HG02610 (cell line): ENCODE measurements around the gene HAND2.

Experiments
- ATAC-seq: cut with Tn5 transposase; IDR thresholded peaks from one replicate; pipeline ENCODE4 v1.9.1; 2021; ENCODE audit warnings: mild to moderate bottlenecking, moderate library complexity; ENCODE audit not compliant: unreplicated experiment

The HAND2 gene

DNA sequence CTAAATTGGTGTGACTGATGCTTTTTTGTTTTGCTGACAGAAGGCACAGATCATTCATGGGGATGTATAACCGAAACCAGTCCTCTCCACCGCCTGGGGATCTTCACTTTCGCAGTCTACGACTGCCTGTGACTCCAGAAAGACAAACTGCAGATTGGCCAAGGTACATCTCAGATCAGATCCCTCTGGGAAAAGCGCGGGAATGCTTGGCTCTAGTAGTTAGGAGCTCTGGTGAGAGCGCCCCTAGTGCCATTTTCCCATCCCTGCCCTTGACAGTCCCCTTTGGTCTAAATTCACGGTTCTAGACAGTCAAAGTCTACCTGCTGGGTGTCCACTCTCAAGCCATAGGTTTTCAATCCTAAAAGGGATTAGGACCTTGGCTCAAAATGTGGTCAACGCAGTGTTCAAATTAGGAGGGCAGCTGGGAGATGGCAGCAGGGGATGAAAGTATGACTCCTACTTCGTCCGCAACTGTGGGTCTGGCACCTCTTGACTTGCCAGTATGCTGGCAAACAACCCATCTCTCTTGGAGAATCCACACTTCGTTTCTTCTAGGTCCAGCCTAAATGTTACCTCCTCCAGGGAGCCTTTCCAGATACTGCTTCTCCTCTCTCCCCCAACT lies 6.9 kb upstream of the HAND2 start:
- no peak for ATAC-seq

DNA sequence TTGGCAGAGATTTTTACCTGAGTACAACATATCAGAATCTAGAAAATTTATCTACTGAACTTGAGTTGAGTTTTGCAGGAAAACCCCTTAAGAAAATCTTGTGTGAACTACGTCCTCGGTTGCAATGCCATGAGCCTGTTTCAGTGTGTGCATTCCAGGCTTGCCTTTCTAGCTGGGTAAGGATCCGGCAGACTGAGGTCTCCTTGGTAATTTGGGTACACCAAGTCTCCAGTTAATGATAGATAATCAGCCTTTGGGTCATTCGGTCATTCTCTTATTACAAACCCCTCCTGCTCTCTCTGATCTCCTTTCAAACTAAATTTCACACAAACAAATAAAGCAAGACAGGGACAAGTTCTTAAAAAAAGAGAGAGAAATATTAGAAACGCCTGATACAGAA lies 5.9 kb upstream of the HAND2 start:
- no peak for ATAC-seq

DNA sequence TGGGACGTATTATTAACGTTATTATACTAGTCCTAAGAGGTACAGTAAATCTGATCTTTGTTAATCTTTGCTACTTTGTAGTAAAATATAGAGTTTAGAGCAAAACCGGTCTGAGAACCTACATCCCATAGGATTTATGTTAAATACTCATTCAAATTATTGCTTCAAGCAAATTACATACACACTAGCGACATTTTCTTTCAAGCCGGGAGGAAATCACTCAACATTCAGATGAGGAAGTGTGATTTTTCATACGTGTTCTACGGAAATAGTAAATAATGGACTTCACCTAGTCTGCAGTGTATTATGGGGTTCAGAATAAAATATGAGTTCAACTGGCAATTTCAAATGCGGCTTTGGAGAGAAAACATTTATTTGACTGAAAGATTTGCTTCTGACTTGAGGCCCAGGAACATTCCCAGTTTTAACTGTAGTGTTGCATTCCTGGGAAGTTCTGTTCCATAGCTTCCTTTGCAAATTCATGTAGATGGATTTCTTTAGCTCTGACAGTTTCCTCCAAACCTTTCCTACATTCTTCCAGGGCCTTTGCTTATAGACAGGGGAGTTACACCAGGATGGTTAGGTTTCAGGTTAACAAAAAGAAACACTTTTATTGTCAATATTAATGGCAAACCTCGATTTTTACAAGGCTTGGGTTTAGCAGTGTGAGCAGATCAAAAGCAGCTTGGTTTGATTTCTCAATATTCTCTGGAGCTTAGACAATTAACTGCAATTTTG lies 5.3 kb upstream of the HAND2 start:
- no peak for ATAC-seq

DNA sequence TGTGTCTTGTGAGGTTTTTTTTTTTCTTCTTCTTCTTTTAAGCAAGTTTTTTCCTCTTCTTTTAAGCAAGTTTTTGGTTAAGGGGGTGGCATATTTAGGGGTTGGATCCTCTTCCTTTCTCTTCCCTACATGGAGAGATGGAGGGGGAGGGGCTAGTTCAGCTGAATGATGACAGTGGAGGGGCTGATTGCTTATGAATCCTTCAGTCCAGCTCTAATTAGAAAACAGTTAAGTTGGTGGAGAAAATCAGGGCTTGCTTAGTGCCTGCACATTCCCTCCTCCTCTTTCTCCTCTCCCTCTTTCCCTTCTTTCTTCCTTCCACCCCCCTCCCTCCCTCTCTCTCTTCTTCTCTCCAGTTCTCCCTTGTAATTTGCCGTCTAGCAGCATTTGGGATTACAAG lies 4.4 kb upstream of the HAND2 start:
- no peak for ATAC-seq

DNA sequence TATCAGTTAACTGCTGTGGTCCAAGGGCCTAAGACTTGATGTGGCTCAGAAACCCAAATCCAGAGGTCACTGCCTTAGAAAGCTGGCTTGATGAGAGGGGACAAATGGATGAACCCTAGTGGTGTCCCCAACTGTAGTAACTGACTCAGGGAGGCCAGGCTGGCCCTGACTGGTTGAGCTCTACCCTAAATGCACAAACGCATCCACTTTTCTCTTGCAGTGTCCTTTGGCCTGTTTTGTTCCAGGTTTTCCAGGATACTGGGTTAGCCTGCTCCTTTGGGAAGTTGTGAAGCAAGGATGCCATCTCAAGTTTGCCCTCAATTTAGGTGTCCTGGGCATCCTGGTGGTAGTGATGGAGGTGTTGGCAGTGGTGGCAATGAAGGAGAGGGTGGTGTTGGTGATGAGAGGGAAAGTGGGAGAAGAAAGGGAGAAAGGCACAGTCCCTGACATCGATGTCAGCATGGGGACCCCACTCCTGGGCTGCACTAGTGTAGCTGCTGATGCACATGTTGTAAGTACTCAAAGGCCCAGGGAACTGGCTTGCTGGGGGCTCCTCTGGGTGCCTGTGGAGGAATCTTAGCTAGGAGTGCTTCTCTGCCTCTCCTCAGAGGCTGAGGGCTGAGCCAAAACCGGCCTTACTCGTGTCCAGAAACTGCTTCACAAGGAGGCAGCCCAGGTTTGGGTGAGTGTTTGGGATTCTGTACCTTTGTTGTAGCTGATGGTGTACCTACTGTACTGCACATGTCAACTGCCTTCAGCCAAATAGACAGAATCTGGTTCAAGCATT lies 2.9 kb upstream of the HAND2 start:
- no peak for ATAC-seq

- no peak for ATAC-seq
Measured at GRCh38 chr4:173531086-173531965, 1.3 kb upstream of the HAND2 start.

DNA sequence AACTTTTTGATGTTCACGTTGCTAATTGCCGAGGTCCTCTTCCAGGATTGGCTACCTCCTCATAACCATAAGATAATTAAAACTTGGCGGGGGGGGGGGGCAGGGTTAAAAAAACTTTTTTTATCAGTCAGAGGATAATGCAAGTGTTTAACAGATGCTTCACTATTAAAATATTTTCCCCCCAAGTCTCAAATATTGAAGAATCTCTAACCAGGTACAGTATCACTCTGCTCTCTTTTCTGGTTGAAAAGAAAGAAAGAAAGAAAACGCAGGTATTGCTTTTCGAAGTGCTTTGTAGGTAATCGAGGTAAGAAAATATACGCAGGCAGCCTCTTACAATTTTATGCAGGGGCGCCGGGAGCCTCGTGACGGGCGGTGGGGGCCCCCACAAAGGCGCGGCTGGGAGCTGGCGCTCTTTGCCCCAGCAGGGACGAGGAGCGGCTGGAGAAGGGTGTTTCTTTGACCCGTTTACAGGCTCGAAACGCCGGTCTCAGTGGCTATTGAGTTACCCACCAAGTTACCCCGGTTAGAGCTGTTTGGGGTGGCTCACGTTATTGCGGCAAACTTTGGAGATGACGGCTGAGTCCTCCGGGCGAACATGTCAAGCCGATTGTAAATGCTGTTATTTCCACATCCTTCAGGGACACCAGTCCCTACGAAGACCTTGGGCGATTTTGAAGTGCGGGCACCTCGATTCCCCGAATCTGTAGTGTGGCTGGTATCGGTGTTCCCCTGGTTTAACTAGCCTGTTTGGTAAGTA lies 477 bp upstream of the HAND2 start:
- ATAC-seq = no peak

- ATAC-seq = no peak
Measured at GRCh38 chr4:173528378-173529321, 1.4 kb downstream of the HAND2 start.

DNA sequence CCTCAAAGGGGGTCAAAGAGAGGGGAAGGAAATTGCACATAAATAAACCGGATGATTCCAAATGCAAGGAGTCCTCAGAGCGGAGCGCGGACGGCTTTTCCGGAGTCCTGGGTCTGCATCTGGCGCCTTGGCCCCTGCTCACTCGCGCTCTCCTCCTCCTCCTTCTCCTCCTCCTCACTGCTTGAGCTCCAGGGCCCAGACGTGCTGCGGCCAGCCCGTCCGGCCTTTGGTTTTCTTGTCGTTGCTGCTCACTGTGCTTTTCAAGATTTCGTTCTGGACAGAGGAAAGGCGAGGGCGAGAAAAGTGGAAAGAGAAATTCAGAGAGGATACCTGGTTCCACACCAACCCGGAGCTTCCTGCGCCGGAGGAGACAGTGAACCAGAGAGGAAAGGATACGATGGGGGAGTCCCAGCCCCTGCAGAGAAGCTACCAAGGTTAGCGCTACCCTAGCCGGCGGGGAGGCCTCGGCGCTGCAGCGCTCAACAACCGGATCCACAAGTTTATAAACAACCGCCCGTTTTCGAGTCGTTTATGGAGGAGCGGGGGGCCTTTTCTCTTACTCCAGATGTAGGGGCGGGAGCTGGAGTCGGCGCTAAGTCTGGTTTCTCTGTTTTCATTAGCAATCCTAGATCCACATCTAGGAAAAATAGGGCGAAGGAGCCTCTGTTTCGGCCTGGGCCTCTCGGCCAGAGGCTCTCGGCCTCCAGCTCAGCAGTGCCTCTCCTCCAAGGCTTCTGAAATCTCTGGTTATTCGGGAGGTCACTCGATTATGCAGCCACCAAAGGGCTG lies 2.7 kb downstream of the HAND2 start:
- peak; percentile 43 for ATAC-seq

DNA sequence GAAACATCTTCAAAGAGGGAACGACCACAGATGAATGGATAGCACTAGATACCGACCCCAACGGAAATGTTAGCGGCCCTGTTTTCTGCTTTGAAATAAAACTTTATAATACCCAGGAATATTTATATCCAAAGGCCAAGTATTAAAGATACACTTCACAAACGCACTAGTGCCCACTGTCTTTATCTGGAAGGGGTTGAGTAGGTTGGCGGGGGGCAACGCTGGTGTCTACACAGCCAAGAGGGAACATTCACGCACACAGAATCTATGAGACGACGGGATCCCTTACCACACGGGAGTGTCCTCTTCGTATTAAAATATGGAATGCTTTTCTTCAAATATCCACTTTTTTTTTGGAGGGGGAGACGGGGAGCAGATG lies 3.3 kb downstream of the HAND2 start:
- ATAC-seq = no peak

- ATAC-seq = no peak
Measured at GRCh38 chr4:173526027-173526482, 4.0 kb downstream of the HAND2 start.

DNA sequence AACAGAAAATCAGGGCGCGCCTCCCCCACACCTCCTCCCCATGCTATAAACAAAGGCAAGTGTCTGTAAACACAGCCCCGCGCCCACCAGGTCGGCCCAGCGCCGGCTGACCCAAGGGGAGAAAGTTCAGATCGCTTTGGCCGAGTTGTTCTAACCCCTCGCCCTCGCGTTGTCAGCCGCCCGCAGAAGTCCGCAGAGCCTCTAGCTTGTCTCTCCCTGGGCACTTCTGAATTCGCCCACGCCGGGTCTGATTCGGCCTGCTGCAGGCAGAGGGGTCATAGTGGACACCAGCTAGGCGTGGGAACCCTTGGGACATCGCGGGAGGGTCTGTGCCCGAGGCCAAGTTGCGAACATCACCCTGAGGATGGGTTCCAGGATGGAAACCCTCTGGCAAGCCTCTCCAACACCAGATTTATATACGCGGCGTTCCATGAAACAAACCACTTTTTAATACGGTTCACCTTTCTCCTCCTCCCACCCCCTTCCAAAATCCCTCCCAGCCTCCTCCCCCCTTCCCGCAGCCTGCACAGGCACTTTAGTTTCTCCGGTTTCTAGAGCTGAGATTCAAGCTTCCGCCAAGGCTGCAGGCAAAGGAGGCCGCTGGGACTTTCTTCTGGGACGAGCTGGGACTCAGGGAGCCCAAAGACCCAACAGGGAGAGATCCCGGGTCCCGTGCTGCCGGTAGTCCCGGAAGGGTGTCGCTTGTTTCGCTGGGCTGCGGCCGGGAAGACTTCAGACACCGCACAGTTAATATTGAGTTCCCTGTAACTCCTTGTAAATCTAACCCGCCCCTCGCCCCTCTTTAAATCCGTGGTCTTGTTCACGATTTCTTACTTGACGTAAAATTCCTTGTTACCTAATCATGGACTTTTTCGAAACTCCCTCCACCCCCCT lies 4.7 kb downstream of the HAND2 start:
- no peak for ATAC-seq

DNA sequence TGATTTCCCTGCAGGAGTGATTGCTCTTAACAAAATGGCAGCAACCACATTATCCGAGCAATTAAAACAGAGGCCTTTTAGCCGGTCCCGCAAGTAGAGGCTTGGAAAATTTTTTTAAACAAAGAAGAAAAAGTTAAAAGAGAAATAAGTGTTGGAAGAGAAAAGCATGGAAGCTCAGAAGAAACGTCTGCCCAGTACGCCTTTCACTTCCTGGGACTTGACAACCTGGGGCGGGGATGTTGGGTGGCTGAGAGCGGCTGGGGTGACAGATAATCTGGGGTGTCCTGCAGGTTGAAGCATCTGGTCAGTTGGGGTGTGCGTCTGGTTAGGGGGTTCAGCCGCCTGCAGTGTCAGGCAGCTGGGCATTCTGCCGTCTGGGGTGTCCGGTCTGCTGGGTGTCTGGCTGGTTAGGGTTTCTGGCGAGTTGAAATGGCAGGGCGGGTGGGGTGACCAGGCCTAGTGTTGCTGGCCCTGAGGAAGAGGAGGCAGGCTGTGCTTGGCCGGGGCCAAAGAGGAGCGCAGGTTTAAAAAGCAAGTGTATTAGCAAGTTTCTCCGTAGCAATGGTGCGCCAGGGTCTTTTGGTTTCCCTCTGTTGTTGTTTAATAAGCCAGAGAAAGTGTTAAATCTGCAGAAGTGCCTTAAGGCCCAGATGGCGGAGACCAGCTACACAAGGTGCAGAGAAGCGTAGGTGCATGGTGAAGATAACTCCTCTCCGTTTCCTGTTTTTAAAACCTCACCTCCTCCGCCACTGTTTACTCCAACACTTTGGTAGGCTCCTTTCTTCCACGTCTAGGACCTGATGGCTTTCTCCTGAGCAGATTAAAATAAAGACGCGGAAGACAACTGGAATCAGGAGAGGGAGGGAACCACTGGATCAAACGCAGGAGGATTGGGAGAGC lies 5.6 kb downstream of the HAND2 start:
- ATAC-seq = no peak

DNA sequence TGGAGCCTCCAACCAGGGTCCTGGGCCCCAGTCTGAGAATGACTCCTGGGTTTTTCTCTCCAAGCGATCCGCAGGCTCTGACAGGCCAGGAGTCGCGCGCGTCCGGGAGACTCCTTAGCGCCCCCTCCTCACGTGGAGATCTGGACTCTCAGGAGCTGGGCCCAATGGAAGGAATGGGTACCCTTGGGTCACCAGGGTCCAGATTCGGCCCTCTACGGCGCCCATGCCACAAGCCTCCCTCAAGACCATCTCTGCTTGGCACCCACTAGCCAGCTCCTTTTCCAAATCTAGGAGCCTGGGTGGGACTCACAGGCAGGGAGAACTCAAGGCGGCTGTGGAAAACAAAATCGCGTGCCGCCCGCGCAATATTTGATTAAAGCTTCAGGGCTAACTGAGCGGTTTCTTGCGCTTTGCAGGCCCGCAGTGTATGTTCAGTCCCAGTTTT lies 7.1 kb downstream of the HAND2 start:
- ATAC-seq = no peak

DNA sequence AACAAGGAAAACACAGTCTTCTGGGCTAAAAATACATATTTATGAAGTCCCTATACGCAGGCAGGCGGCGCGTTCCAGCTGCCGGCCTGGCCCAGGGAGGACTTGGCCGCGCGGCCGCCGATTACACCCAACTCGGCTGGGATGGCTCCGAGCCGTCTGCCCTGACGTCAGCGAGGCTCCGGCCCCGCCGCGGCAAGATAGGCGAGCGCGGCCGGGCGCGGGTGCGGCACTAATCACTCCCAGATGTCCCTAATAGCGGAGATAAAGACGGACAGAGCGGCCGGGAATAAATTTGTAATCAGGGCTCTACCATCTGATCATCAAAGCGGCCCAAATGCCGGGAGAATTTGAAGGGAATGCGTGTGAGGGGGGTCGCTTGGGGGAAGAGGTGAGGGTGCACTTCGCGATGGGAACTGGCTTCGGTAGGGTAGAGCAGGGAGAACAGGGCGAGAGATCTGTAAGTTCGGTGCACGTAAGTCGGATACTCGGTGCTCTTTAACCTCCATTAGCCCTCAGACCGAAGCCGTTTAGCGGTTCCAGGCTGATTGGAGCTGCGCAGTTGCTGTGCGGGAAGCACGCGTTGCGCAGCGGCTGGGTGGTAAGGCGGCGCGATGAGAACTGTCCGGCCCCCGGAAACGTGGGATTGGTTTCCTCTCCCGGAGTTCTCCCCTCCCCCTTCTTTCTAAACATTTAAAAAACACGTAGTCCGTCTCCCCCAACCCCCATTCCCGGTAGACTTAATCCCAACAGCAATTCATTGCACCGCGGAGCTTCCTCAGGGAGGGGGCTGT lies 7.7 kb downstream of the HAND2 start:
- ATAC-seq = no peak
